Endothelial cell of umbilical vein (primary cell): ENCODE measurements around the gene MAN2C1. TPM values are rescaled to one million over a fixed set of nuclear protein-coding genes. Genes with fewer than 3 reads are reported as not detected.

Experiments used
- BruUV-seq: library from RNA; stranded (reverse); fragments of 400-500 nt; replicated peaks from 2 replicates; lab custom pipeline; 2021; lab: Mats Ljungman, UMichigan
- CTCF ChIA-PET: fragments of 300-600, 350-600 bp; sonication (Branson Sonifier 250); formaldehyde crosslinking; loops from one replicate; lab custom pipeline; 2021; ENCODE audit warnings: antibody characterized with exemption, inconsistent platforms; lab: Charles Lee
- POLR2A ChIA-PET: fragments of 300-600, 350-600 bp; sonication (Branson Sonifier 250); formaldehyde crosslinking; loops from one replicate; lab custom pipeline; 2021; ENCODE audit warnings: antibody characterized with exemption, inconsistent platforms; lab: Charles Lee
- DNase-seq: peaks from one replicate; pipeline ENCODE4 v3.0.0-alpha.2; 2011; ENCODE audit warnings: low read depth, low spot score
- FAIRE-seq: peaks from 2 replicates; lab custom pipeline; 2011; peaks lifted over from hg19 to GRCh38; lab: Jason Lieb, UNC
- H2AFZ ChIP-seq: 2 replicates; pipeline ENCODE4 v1.6.0; 2012; ENCODE audit warnings: low read depth, low read length, control low read depth, inconsistent platforms
- H3K27ac ChIP-seq: 2 replicates; pipeline ENCODE4 v1.5.1; 2011; ENCODE audit warnings: low read depth, mild to moderate bottlenecking, control low read depth, low read length, moderate library complexity; ENCODE audit not compliant: insufficient read depth
- H3K27me3 ChIP-seq, 2 experiments: 2 replicates each; pipeline versions ENCODE4 v1.6.0 to v1.6.1; 2011; ENCODE audit warnings: low read length in 2 of 2, mixed read lengths in 1 of 2; ENCODE audit not compliant: control insufficient read depth in 2 of 2, insufficient read depth in 2 of 2
- H3K36me3 ChIP-seq, 2 experiments: 2 replicates in 1 of 2; 3 replicates in 1 of 2; pipeline ENCODE4 v1.5.1; 2011; ENCODE audit warnings: low read length in 2 of 2, mild to moderate bottlenecking in 1 of 2, moderate library complexity in 1 of 2; ENCODE audit not compliant: control insufficient read depth in 2 of 2, insufficient read depth in 2 of 2; ENCODE audit errors: extremely low read depth in 1 of 2
- H3K4me1 ChIP-seq: 3 replicates; pipeline ENCODE4 v1.5.1; 2011; ENCODE audit warnings: mild to moderate bottlenecking, low read length; ENCODE audit not compliant: control insufficient read depth, insufficient read depth; ENCODE audit errors: extremely low read depth
- H3K4me2 ChIP-seq: 2 replicates; pipeline ENCODE4 v1.6.1; 2011; ENCODE audit warnings: low read length, control low read depth, mixed read lengths; ENCODE audit not compliant: insufficient read depth
- H3K4me3 ChIP-seq, 3 experiments: fragments of 200-600 bp in 1 of 3; sonication (generic), shearing (Covaris generic) in 1 of 3; replicated peaks in 1 of 3; 2 replicates each; pipeline ENCODE4 v1.5.1; 2011 to 2016; ENCODE audit warnings: control low read depth in 3 of 3, low read length in 3 of 3, mild to moderate bottlenecking in 2 of 3, inconsistent platforms in 1 of 3, low read depth in 1 of 3, moderate library complexity in 1 of 3; ENCODE audit not compliant: insufficient read depth in 1 of 3
- H3K79me2 ChIP-seq: 2 replicates; pipeline ENCODE4 v1.6.0; 2012; ENCODE audit warnings: low read length, inconsistent platforms; ENCODE audit not compliant: control insufficient read depth, insufficient read depth
- H3K9ac ChIP-seq: replicated peaks from 2 replicates; pipeline ENCODE3; 2011; ENCODE audit warnings: low read length, control low read depth; ENCODE audit not compliant: insufficient read depth; ENCODE audit errors: extremely low read depth
- H3K9me1 ChIP-seq: replicated peaks from 3 replicates; pipeline ENCODE4 v1.6.0; 2011; ENCODE audit warnings: mild to moderate bottlenecking, low read length; ENCODE audit not compliant: control insufficient read depth, insufficient read depth; ENCODE audit errors: extremely low read depth
- H3K9me3 ChIP-seq: replicated peaks from 2 replicates; pipeline ENCODE4 v1.5.1; 2012; ENCODE audit warnings: low read length, inconsistent platforms; ENCODE audit not compliant: control insufficient read depth, insufficient read depth
- H4K20me1 ChIP-seq: replicated peaks from 2 replicates; pipeline ENCODE3; 2011; ENCODE audit warnings: mild to moderate bottlenecking, low read length; ENCODE audit not compliant: control insufficient read depth, insufficient read depth; ENCODE audit errors: extremely low read depth
- CTCF ChIP-seq, 2 donors: IDR thresholded peaks; 1 replicate in 1 of 2; 2 replicates in 1 of 2; pipeline ENCODE4 v1.5.1; 2011; ENCODE audit warnings: low read length in 2 of 2, mild to moderate bottlenecking in 2 of 2, moderate library complexity in 2 of 2, control low read depth in 1 of 2, inconsistent platforms in 1 of 2, low read depth in 1 of 2; ENCODE audit not compliant: insufficient read depth in 1 of 2; ENCODE audit errors: extremely low read depth in 1 of 2
- EZH2 ChIP-seq: IDR thresholded peaks from 2 replicates; pipeline ENCODE4 v1.6.1; 2012; ENCODE audit warnings: borderline replicate concordance, low read depth, mild to moderate bottlenecking, moderate library complexity, low read length, inconsistent platforms; ENCODE audit not compliant: severe bottlenecking
- FOS ChIP-seq: IDR thresholded peaks from 2 replicates; pipeline ENCODE4 v1.6.1; 2011; ENCODE audit warnings: mild to moderate bottlenecking, low read length, moderate library complexity, borderline replicate concordance; ENCODE audit not compliant: insufficient read depth
- GATA2 ChIP-seq: IDR thresholded peaks from 2 replicates; pipeline ENCODE4 v1.7.0; 2011; ENCODE audit warnings: low read depth, mild to moderate bottlenecking, moderate library complexity, mixed read lengths, low read length; ENCODE audit not compliant: insufficient read length, insufficient read depth
- JUN ChIP-seq: IDR thresholded peaks from 2 replicates; pipeline ENCODE4 v1.6.1; 2011; ENCODE audit warnings: borderline replicate concordance, low read depth; ENCODE audit not compliant: insufficient read length, insufficient read depth
- MAX ChIP-seq: IDR thresholded peaks from 2 replicates; pipeline ENCODE4 v1.6.1; 2011; ENCODE audit not compliant: insufficient read depth, insufficient read length
- MYC ChIP-seq: IDR thresholded peaks from one replicate; pipeline ENCODE4 v1.6.1; 2011; ENCODE audit warnings: mild to moderate bottlenecking, low read depth, low read length
- POLR2A ChIP-seq: IDR thresholded peaks from 2 replicates; pipeline ENCODE4 v1.6.1; 2012; ENCODE audit warnings: low read depth, mild to moderate bottlenecking, control low read depth, low read length
- POLR2AphosphoS5 ChIP-seq: IDR thresholded peaks from 2 replicates; pipeline ENCODE4 v1.6.1; 2012; ENCODE audit warnings: low read depth, mild to moderate bottlenecking, control low read depth, low read length, moderate library complexity; ENCODE audit not compliant: insufficient read depth
- dilution Hi-C: fragments of 300-500 bp; cut with MboI; formaldehyde crosslinking; loops from one replicate; pipeline ENCODE4 v1.15.0; 2019; ENCODE audit warnings: low sequenced_read_pairs; ENCODE audit not compliant: extremely low pct_ligation_motif_present
- intact Hi-C: fragments of 100-400 bp; cut with micrococcal nuclease; formaldehyde crosslinking; loops from one replicate; pipeline ENCODE4 v1.10.0; 2022
- polyA plus RNA-seq, 4 experiments: library from polyadenylated mRNA; depleted of rRNA in 3 of 4; stranded (reverse) in 3 of 4; unstranded in 1 of 4; fragments of >200 nt; gene quantifications; 2 replicates each; pipeline versions ENCODE4 v1.2.1 to v1.2.3, GENCODE V29; 2011 to 2012; ENCODE audit warnings: missing spikeins in 1 of 4
- total RNA-seq: library from RNA; stranded (reverse); gene quantifications from 2 replicates; pipeline ENCODE4 v1.2.3, GENCODE V29; 2021

The MAN2C1 gene
- total and polyA plus RNA-seq, 2 donors (not counting 3 experiments of a cell fraction or from before 2014, with no cell fraction given) = 198 to 248 TPM

GRCh38 chr15:75371486-75371885, 3.1 kb upstream of the MAN2C1 start:
- no TSS peak for BruUV-seq
- FAIRE-seq (no peak), DNase-seq (no peak)
- H3K4me2 ChIP-seq = no peak overlapping the region
- H3K27me3 ChIP-seq = no peaks in the 10 kb centered on the region
- CTCF ChIA-PET = interaction anchor here (1.1 to 1.3 kb wide), 2 partner anchors 8 to 34 kb away, joined by 3 read pairs; no protein-coding TSS in a partner anchor
- peaks cover 15% of the 10 kb centered on the region for H3K4me1 ChIP-seq
- H3K27ac ChIP-seq = no peak overlapping the region
- no peak overlapping the region for H3K9ac ChIP-seq
- H3K79me2 ChIP-seq = peaks cover 9% of the 10 kb centered on the region
- H3K4me3 ChIP-seq = no peak overlapping the region
- POLR2A ChIA-PET = interaction anchor here (0.6 kb wide), 1 partner anchor 42 kb away, joined by 6 read pairs; no protein-coding TSS in a partner anchor
- H3K36me3 ChIP-seq = peaks cover 18 to 29% of the 10 kb centered on the region in 2 experiments
- intact Hi-C loops (no loop called here), dilution Hi-C loops (no loop called here)
- no peaks in the 10 kb centered on the region for H4K20me1 ChIP-seq
- no peak for TF ChIP-seq POLR2A
- TF ChIP-seq POLR2AphosphoS5 = no peak
- TF ChIP-seq GATA2 = no peak
- TF ChIP-seq EZH2 = no peak
- no peak for TF ChIP-seq MAX
- no peak for TF ChIP-seq CTCF (IDR thresholded peaks at IDR 0.05; ENCODE audit: extremely low read depth in 1 of 2, insufficient read depth in 1 of 2, low read depth in 1 of 2, low read length in 2 of 2)
- TF ChIP-seq MYC = no peak
- TF ChIP-seq FOS = no peak
- TF ChIP-seq JUN = no peak
- no peaks in the 10 kb centered on the region for H3K9me1 ChIP-seq
- no peaks in the 10 kb centered on the region for H3K9me3 ChIP-seq
- no peak overlapping the region for H2AFZ ChIP-seq
